ENCODE data around the gene RBFOX1.

The RBFOX1 gene

GRCh38 chr16:7420843-7421242, 88.2 kb downstream of the RBFOX1 start:
- no peak for DNase-seq (ENCODE audit: low spot score)

GRCh38 chr16:7421578-7421977, 88.9 kb downstream of the RBFOX1 start:
- DNase-seq (ENCODE audit: low spot score), result no peak

- no peak for DNase-seq (ENCODE audit: low spot score)
Measured at GRCh38 chr16:7422036-7422888, 89.6 kb downstream of the RBFOX1 start.

- DNase-seq (ENCODE audit: low spot score), result no peak
Measured at GRCh38 chr16:7423434-7424044, 90.9 kb downstream of the RBFOX1 start.

GRCh38 chr16:7426161-7426560, 93.5 kb downstream of the RBFOX1 start:
- no peak for DNase-seq (ENCODE audit: low spot score)

- DNase-seq (ENCODE audit: low spot score), result no peak
Measured at GRCh38 chr16:7431723-7432122, 99.1 kb downstream of the RBFOX1 start.

GRCh38 chr16:7436306-7436705, 103.7 kb downstream of the RBFOX1 start:
- DNase-seq (ENCODE audit: low spot score), result no peak

- DNase-seq (ENCODE audit: low spot score), result no peak
Measured at GRCh38 chr16:7437135-7437804, 104.6 kb downstream of the RBFOX1 start.

GRCh38 chr16:7437843-7438242, 105.2 kb downstream of the RBFOX1 start:
- no peak for DNase-seq (ENCODE audit: low spot score)

GRCh38 chr16:7438601-7439000, 106.0 kb downstream of the RBFOX1 start:
- no peak for DNase-seq (ENCODE audit: low spot score)

GRCh38 chr16:7439518-7439917, 106.9 kb downstream of the RBFOX1 start:
- DNase-seq (ENCODE audit: low spot score), result no peak

- DNase-seq (ENCODE audit: low spot score), result no peak
Measured at GRCh38 chr16:7440886-7441400, 108.3 kb downstream of the RBFOX1 start.

- no peak for DNase-seq (ENCODE audit: low spot score)
Measured at GRCh38 chr16:7442050-7442449, 109.4 kb downstream of the RBFOX1 start.

GRCh38 chr16:7443142-7443541, 110.5 kb downstream of the RBFOX1 start:
- DNase-seq (ENCODE audit: low spot score), result no peak

- DNase-seq (ENCODE audit: low spot score), result no peak
Measured at GRCh38 chr16:7443648-7444365, 111.2 kb downstream of the RBFOX1 start.

- DNase-seq (ENCODE audit: low spot score), result no peak
Measured at GRCh38 chr16:7449306-7449705, 116.7 kb downstream of the RBFOX1 start.

GRCh38 chr16:7449808-7450207, 117.2 kb downstream of the RBFOX1 start:
- no peak for DNase-seq (ENCODE audit: low spot score)

- DNase-seq (ENCODE audit: low spot score), result no peak
Measured at GRCh38 chr16:7450440-7450839, 117.8 kb downstream of the RBFOX1 start.

- no peak for DNase-seq (ENCODE audit: low spot score)
Measured at GRCh38 chr16:7452090-7452489, 119.4 kb downstream of the RBFOX1 start.

GRCh38 chr16:7456211-7456610, 123.6 kb downstream of the RBFOX1 start:
- DNase-seq (ENCODE audit: low spot score), result no peak

- DNase-seq (ENCODE audit: low spot score), result no peak
Measured at GRCh38 chr16:7458144-7458543, 125.5 kb downstream of the RBFOX1 start.

- DNase-seq (ENCODE audit: low spot score), result no peak
Measured at GRCh38 chr16:7470344-7470743, 137.7 kb downstream of the RBFOX1 start.
